NT2/D1 (cell line): ENCODE measurements around the gene KLHL6.

Experiments
- DNase-seq: peaks from one replicate; pipeline ENCODE4 v3.0.0-alpha.2; 2011; ENCODE audit warnings: low read depth, low spot score
- H3K27me3 ChIP-seq: 2 replicates; pipeline ENCODE4 v1.6.0; 2011; ENCODE audit warnings: mild to moderate bottlenecking; ENCODE audit not compliant: insufficient read length, insufficient read depth
- H3K36me3 ChIP-seq: 2 replicates; pipeline ENCODE4 v1.6.1; 2011; ENCODE audit warnings: mild to moderate bottlenecking, low read length, mixed read lengths; ENCODE audit not compliant: insufficient read depth, insufficient read length
- H3K4me1 ChIP-seq: 2 replicates; pipeline ENCODE4 v1.5.1; 2011; ENCODE audit not compliant: insufficient read depth, insufficient read length
- H3K4me3 ChIP-seq: 2 replicates; pipeline ENCODE4 v1.5.1; 2011; ENCODE audit warnings: low read depth; ENCODE audit not compliant: insufficient read length
- H3K9ac ChIP-seq: 2 replicates; pipeline ENCODE4 v1.6.0; 2011; ENCODE audit warnings: low read depth; ENCODE audit not compliant: insufficient read length
- H3K9me3 ChIP-seq: 2 replicates; pipeline ENCODE4 v1.5.1; 2011; ENCODE audit warnings: mild to moderate bottlenecking, low read length; ENCODE audit not compliant: insufficient read depth
- SUZ12 ChIP-seq: IDR thresholded peaks from 2 replicates; pipeline ENCODE4 v1.6.1; 2011; ENCODE audit not compliant: insufficient read length, insufficient read depth; ENCODE audit errors: extremely low read depth
- YY1 ChIP-seq: IDR thresholded peaks from 2 replicates; pipeline ENCODE4 v1.6.1; 2011; ENCODE audit not compliant: insufficient read length, insufficient read depth
- ZNF274 ChIP-seq: IDR thresholded peaks from 2 replicates; pipeline ENCODE4 v1.6.1; 2011; ENCODE audit warnings: mild to moderate bottlenecking, low read depth, low read length

KLHL6 gene

GRCh38 chr3:183548262-183548769, 7.2 kb downstream of the KLHL6 start:
- Histone ChIP-seq H3K27me3 (no peaks in the 10 kb centered on the region), H3K36me3 (no peaks in the 10 kb centered on the region), H3K4me3 (no peak overlapping the region), H3K9me3 (no peaks in the 10 kb centered on the region), H3K9ac (no peak overlapping the region), H3K4me1 (peaks cover 5% of the 10 kb centered on the region)
- TF ChIP-seq YY1 = no peak
- no peak for TF ChIP-seq ZNF274
- DNase-seq = peak; percentile 86

GRCh38 chr3:183546625-183547024, 8.9 kb downstream of the KLHL6 start:
- Histone ChIP-seq H3K27me3 (no peaks in the 10 kb centered on the region), H3K4me1 (peaks cover 5% of the 10 kb centered on the region), H3K36me3 (no peaks in the 10 kb centered on the region), H3K4me3 (no peak overlapping the region), H3K9ac (no peak overlapping the region), H3K9me3 (no peaks in the 10 kb centered on the region)
- TF ChIP-seq YY1 = no peak
- TF ChIP-seq SUZ12 = no peak
- TF ChIP-seq ZNF274 = no peak
- DNase-seq = no peak

GRCh38 chr3:183545708-183546107, 9.8 kb downstream of the KLHL6 start:
- no peaks in the 10 kb centered on the region for H3K27me3 ChIP-seq
- DNase-seq = no peak
- no peaks in the 10 kb centered on the region for H3K36me3 ChIP-seq
- H3K9ac ChIP-seq = no peak overlapping the region
- H3K4me1 ChIP-seq = peaks cover 5% of the 10 kb centered on the region
- no peaks in the 10 kb centered on the region for H3K9me3 ChIP-seq
- no peak for TF ChIP-seq SUZ12
- no peak for TF ChIP-seq YY1
- no peak for TF ChIP-seq ZNF274
- no peak overlapping the region for H3K4me3 ChIP-seq

- DNase-seq = no peak
- TF ChIP-seq SUZ12 (no peak), YY1 (no peak), ZNF274 (no peak)
- H3K4me1 ChIP-seq = peaks cover 5% of the 10 kb centered on the region
- H3K27me3 ChIP-seq = no peaks in the 10 kb centered on the region
- no peaks in the 10 kb centered on the region for H3K36me3 ChIP-seq
- no peaks in the 10 kb centered on the region for H3K9me3 ChIP-seq
- H3K4me3 ChIP-seq = no peak overlapping the region
- no peak overlapping the region for H3K9ac ChIP-seq
These were observed 13.2 kb downstream of the KLHL6 start for GRCh38 chr3:183542355-183542754.

- peaks cover 9% of the 10 kb centered on the region for H3K4me1 ChIP-seq
- no peak overlapping the region for H3K4me3 ChIP-seq
- H3K36me3 ChIP-seq = no peaks in the 10 kb centered on the region
- TF ChIP-seq ZNF274 (no peak), SUZ12 (no peak), YY1 (no peak)
- no peaks in the 10 kb centered on the region for H3K9me3 ChIP-seq
- no peak for DNase-seq
- H3K27me3 ChIP-seq = no peaks in the 10 kb centered on the region
- no peak overlapping the region for H3K9ac ChIP-seq
These were observed 13.8 kb downstream of the KLHL6 start for GRCh38 chr3:183541738-183542137.

- Histone ChIP-seq H3K9ac (no peak overlapping the region), H3K9me3 (no peaks in the 10 kb centered on the region), H3K36me3 (no peaks in the 10 kb centered on the region), H3K4me1 (peaks cover 9% of the 10 kb centered on the region), H3K4me3 (no peak overlapping the region), H3K27me3 (no peaks in the 10 kb centered on the region)
- TF ChIP-seq SUZ12 (no peak), ZNF274 (no peak), YY1 (no peak)
- DNase-seq = no peak
These were observed 14.3 kb downstream of the KLHL6 start for GRCh38 chr3:183541235-183541655.

GRCh38 chr3:183540501-183541234, 14.8 kb downstream of the KLHL6 start:
- Histone ChIP-seq H3K9ac (no peak overlapping the region), H3K9me3 (no peaks in the 10 kb centered on the region), H3K4me3 (no peak overlapping the region), H3K4me1 (peaks cover 8% of the 10 kb centered on the region), H3K27me3 (no peaks in the 10 kb centered on the region), H3K36me3 (no peaks in the 10 kb centered on the region)
- TF ChIP-seq ZNF274 (no peak), SUZ12 (no peak), YY1 (no peak)
- no peak for DNase-seq
